PC-3 (cell line): ENCODE measurements around the gene PALD1. TPM values are rescaled to one million over a fixed set of nuclear protein-coding genes. Genes with fewer than 3 reads are reported as not detected.

Experiments
- ATAC-seq: fragments of 200-7000 bp; cut with Tn5 transposase; 2 replicates; pipeline ENCODE4 v1.9.1; 2020; ENCODE audit warnings: mild to moderate bottlenecking, moderate library complexity
- BruUV-seq: library from RNA; stranded (reverse); fragments of 400-500 nt; replicated peaks from 2 replicates; lab custom pipeline; 2021; lab: Mats Ljungman, UMichigan
- CTCF ChIA-PET: fragments of 300-600 bp; sonication (Branson Sonifier 250); formaldehyde crosslinking; loops from one replicate; lab custom pipeline; 2022; ENCODE audit warnings: antibody characterized with exemption; lab: Charles Lee
- POLR2A ChIA-PET: fragments of 300-600 bp; sonication (Branson Sonifier 250); formaldehyde crosslinking; loops from one replicate; lab custom pipeline; 2022; ENCODE audit warnings: antibody characterized with exemption; ENCODE audit not compliant: unreplicated experiment; lab: Charles Lee
- DNase-seq: peaks from one replicate; pipeline ENCODE4 v3.0.0-alpha.2; 2015
- H2AFZ ChIP-seq: fragments of 300-600 bp; sonication (generic); 2 replicates; pipeline ENCODE4 v1.6.0; 2016; ENCODE audit warnings: antibody characterized with exemption, low read length
- H3F3A ChIP-seq: fragments of 300-600 bp; sonication (generic); one replicate; pipeline ENCODE4 v1.6.0; 2017; ENCODE audit warnings: antibody characterized with exemption, low read length, control low read depth, mild to moderate bottlenecking; ENCODE audit not compliant: unreplicated experiment
- H3K27ac ChIP-seq: fragments of 300-600 bp; sonication (generic); 2 replicates; pipeline ENCODE4 v1.5.1; 2016; ENCODE audit warnings: mild to moderate bottlenecking, low read length
- H3K27me3 ChIP-seq: fragments of 300-600 bp; sonication (generic); 2 replicates; pipeline ENCODE4 v1.6.1; 2016; ENCODE audit warnings: low read length, mixed read lengths
- H3K36me3 ChIP-seq: fragments of 300-600 bp; sonication (generic); 2 replicates; pipeline ENCODE4 v1.6.1; 2016; ENCODE audit warnings: low read depth, mixed run types, low read length, mixed read lengths
- H3K4me1 ChIP-seq: fragments of 300-600 bp; sonication (generic); 2 replicates; pipeline ENCODE4 v1.5.1; 2016; ENCODE audit warnings: low read length; ENCODE audit not compliant: insufficient read depth
- H3K4me2 ChIP-seq: fragments of 300-600 bp; sonication (generic); 2 replicates; pipeline ENCODE4 v1.6.0; 2016; ENCODE audit warnings: low read length
- H3K4me3 ChIP-seq: fragments of 300-600 bp; sonication (generic); 2 replicates; pipeline ENCODE4 v1.5.1; 2016; ENCODE audit warnings: mild to moderate bottlenecking, low read length, mixed read lengths
- H3K79me2 ChIP-seq: fragments of 300-600 bp; sonication (generic); 2 replicates; pipeline ENCODE4 v1.6.1; 2017; ENCODE audit warnings: low read length, mixed read lengths
- H3K9ac ChIP-seq: fragments of 300-600 bp; sonication (generic); 2 replicates; pipeline ENCODE4 v1.6.0; 2016; ENCODE audit warnings: mild to moderate bottlenecking, low read length
- H3K9me2 ChIP-seq: fragments of 300-600 bp; sonication (generic); replicated peaks from 2 replicates; pipeline ENCODE4 v1.6.1; 2016; ENCODE audit warnings: mixed run types, low read length, mixed read lengths
- H3K9me3 ChIP-seq: fragments of 300-600 bp; sonication (generic); 2 replicates; pipeline ENCODE4 v1.6.1; 2016; ENCODE audit warnings: low read length, mixed read lengths
- H4K20me1 ChIP-seq: fragments of 300-600 bp; sonication (generic); 2 replicates; pipeline ENCODE4 v1.6.1; 2016; ENCODE audit warnings: low read length, mixed read lengths
- CTCF ChIP-seq: fragments of 300-600 bp; sonication (generic); conservative IDR thresholded peaks from 2 replicates; pipeline ENCODE4 v1.5.1; 2017; ENCODE audit warnings: antibody characterized with exemption, low read depth, mild to moderate bottlenecking, low read length
- EZH2 ChIP-seq: fragments of 300-600 bp; sonication (generic); IDR thresholded peaks from one replicate; pipeline ENCODE4 v1.6.1; 2017; ENCODE audit warnings: antibody characterized with exemption, mild to moderate bottlenecking, low read length; ENCODE audit not compliant: unreplicated experiment
- EZH2phosphoT487 ChIP-seq: fragments of 300-600 bp; sonication (generic); IDR thresholded peaks from 2 replicates; pipeline ENCODE4 v1.6.1; 2018; ENCODE audit warnings: mild to moderate bottlenecking, antibody characterized with exemption, low read length, borderline replicate concordance
- intact Hi-C: fragments of 100-400 bp; cut with micrococcal nuclease; formaldehyde crosslinking; loops from 2 replicates; pipeline ENCODE4 v1.9.0; 2023
- total RNA-seq: library from RNA; depleted of rRNA; stranded (reverse); fragments of >200 nt; gene quantifications from 2 replicates; pipeline ENCODE4 v1.2.3, GENCODE V29; 2014

The PALD1 gene
- total RNA-seq, 1 experiment from 2014 or later: 0.80 TPM

- Histone ChIP-seq H3K4me1 (no peaks in the 10 kb centered on the region), H3K4me3 (no peak overlapping the region), H3K9ac (no peak overlapping the region), H3K9me2 (no peaks in the 10 kb centered on the region), H3K36me3 (no peaks in the 10 kb centered on the region), H4K20me1 (no peaks in the 10 kb centered on the region), H3K27me3 (no peaks in the 10 kb centered on the region), H3K27ac (no peak overlapping the region), H3K9me3 (no peaks in the 10 kb centered on the region), H2AFZ (no peak overlapping the region), H3F3A (no peaks in the 10 kb centered on the region), H3K79me2 (no peaks in the 10 kb centered on the region), H3K4me2 (no peak overlapping the region)
- intact Hi-C loops: no loop called here
- no peak for DNase-seq
- POLR2A ChIA-PET: no interaction called here
- no TSS peak for BruUV-seq
- CTCF ChIA-PET: interaction anchor here (1.0 kb wide), 1 partner anchor 32 kb away, joined by 3 read pairs; no protein-coding TSS in a partner anchor
- no peak for ATAC-seq
- TF ChIP-seq EZH2 (no peak), EZH2phosphoT487 (no peak), CTCF (no peak; the same call in 1 of the 2 replicates)
Measured at GRCh38 chr10:70437721-70438120, 40.8 kb upstream of the PALD1 start.

- no peak overlapping the region for H2AFZ ChIP-seq
- H3K27ac ChIP-seq: no peak overlapping the region
- CTCF ChIA-PET: no interaction called here
- H3K36me3 ChIP-seq: no peaks in the 10 kb centered on the region
- H3F3A ChIP-seq: no peaks in the 10 kb centered on the region
- no peaks in the 10 kb centered on the region for H3K9me2 ChIP-seq
- DNase-seq: no peak
- H3K4me2 ChIP-seq: no peak overlapping the region
- H3K9ac ChIP-seq: no peak overlapping the region
- H3K79me2 ChIP-seq: no peaks in the 10 kb centered on the region
- TF ChIP-seq CTCF: no peak
- no peak for TF ChIP-seq EZH2
- TF ChIP-seq EZH2phosphoT487: no peak
- no peak for ATAC-seq
- H4K20me1 ChIP-seq: no peaks in the 10 kb centered on the region
- intact Hi-C loops: no loop called here
- no peaks in the 10 kb centered on the region for H3K9me3 ChIP-seq
- POLR2A ChIA-PET: interaction anchor here (0.6 kb wide), 1 partner anchor 60 kb away, joined by 3 read pairs; no protein-coding TSS in a partner anchor
- no peak overlapping the region for H3K4me3 ChIP-seq
- BruUV-seq: no TSS peak
- H3K4me1 ChIP-seq: no peaks in the 10 kb centered on the region
- no peaks in the 10 kb centered on the region for H3K27me3 ChIP-seq
Measured at GRCh38 chr10:70440296-70441160, 38.0 kb upstream of the PALD1 start.
